ENCODE results near the gene ACSL1. TPM values are rescaled to one million over a fixed set of nuclear protein-coding genes. Genes with fewer than 3 reads are reported as not detected.

The ACSL1 gene
- total and polyA plus RNA-seq, 9 of the 15 experiments (the other 6 are each of a cell fraction or from before 2014, with no cell fraction given), result 6.7 to 24.1 (median 15.0) TPM

DNA sequence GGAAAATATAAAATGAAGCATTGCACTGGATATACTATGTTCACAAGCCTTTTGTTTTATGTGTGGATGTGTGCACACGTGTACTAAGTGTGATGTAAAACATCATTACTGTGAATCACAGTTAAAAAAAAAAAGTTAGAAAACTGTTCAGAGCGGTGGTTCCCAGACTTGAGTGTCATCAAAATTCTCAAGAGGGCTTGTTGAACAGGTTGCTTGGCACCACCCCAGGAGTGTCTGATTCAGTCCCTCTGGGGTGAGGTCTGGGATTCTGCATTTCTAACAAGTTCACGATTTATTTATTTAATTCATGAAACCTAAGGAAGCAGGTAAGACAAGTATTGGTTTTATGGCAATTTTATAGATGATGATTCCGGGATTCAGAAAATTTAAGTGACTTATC is 93.6 kb downstream of the ACSL1 start:
- ChIA-PET POLR2A (interaction anchor here (0.7 to 2.4 kb wide), 3 partner anchors 7 to 16 kb away, joined by 3 to 15 read pairs (median 3); no protein-coding TSS in a partner anchor), CTCF (ENCODE audit: low intra/inter-chr PET ratio) (interaction anchor here (0.6 kb wide), 1 partner anchor 168 kb away, joined by 3 read pairs; no protein-coding TSS in a partner anchor)
- Histone ChIP-seq H3K27ac (ENCODE audit: extremely low read depth, low read depth, low read length) (no peak overlapping the region), H3K4me2 (ENCODE audit: insufficient read depth, low read length) (peak overlapping the region; percentile 94; the same call in 1 of the 2 replicates), H3K79me2 (ENCODE audit: control insufficient read depth, insufficient read depth, low read length) (peaks cover 51% of the 10 kb centered on the region), H3K9me3 (replicated peaks; ENCODE audit: control insufficient read depth, insufficient read depth, low read depth, low read length) (no peaks in the 10 kb centered on the region), H3K4me1 (replicated peaks in 1 of 2; ENCODE audit: control insufficient read depth in 2 of 2, insufficient read depth in 2 of 2, low read length in 2 of 2) (peaks cover 0 to 8% of the 10 kb centered on the region in 2 experiments; a peak in 1 of 5 replicates), H3K4me3 (no peak overlapping the region; the same call in 1 of the 2 replicates), H3K9ac (ENCODE audit: insufficient read depth in 1 of 2, low read depth in 2 of 2, low read length in 2 of 2) (peak overlapping the region in 1 of 2 experiments; percentile 92; a peak in 2 of 4 replicates), H3K27me3 (ENCODE audit: control insufficient read depth in 2 of 2, insufficient read depth in 2 of 2, low read length in 2 of 2) (no peaks in the 10 kb centered on the region), H3K36me3 (ENCODE audit: control insufficient read depth, insufficient read depth, low read length) (peaks cover 50% of the 10 kb centered on the region), H2AFZ (ENCODE audit: low read depth, low read length) (no peak overlapping the region), H4K20me1 (replicated peaks; ENCODE audit: control insufficient read depth, insufficient read depth, low read length) (no peaks in the 10 kb centered on the region), H3K9me1 (ENCODE audit: control insufficient read depth, insufficient read depth, low read length) (no peaks in the 10 kb centered on the region)
- 28% methylated on average over 4 of the region's 4 CpGs for WGBS (ENCODE audit: insufficient coverage, low coverage, missing lambda C conversion rate)
- no TSS peak for BruUV-seq (replicated peaks)
- in situ Hi-C loops (cut with MboI) (no loop called here), intact Hi-C loops (cut with micrococcal nuclease) (loop anchor here (10.0 kb wide), 1 partner anchor 467 kb away; no protein-coding TSS in a partner anchor)
- FAIRE-seq (peak; percentile 55), DNase-seq (ENCODE audit: extremely low read depth in 1 of 4, low spot score in 3 of 4) (peak in 1 of 4 experiments; percentile 9), ATAC-seq (no peak)
- TF ChIP-seq, protein P1, sequence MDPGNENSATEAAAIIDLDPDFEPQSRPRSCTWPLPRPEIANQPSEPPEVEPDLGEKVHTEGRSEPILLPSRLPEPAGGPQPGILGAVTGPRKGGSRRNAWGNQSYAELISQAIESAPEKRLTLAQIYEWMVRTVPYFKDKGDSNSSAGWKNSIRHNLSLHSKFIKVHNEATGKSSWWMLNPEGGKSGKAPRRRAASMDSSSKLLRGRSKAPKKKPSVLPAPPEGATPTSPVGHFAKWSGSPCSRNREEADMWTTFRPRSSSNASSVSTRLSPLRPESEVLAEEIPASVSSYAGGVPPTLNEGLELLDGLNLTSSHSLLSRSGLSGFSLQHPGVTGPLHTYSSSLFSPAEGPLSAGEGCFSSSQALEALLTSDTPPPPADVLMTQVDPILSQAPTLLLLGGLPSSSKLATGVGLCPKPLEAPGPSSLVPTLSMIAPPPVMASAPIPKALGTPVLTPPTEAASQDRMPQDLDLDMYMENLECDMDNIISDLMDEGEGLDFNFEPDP (CRISPR knock-in tag; IDR thresholded peaks at IDR 0.05), result no peak
- TF ChIP-seq, protein P2, sequence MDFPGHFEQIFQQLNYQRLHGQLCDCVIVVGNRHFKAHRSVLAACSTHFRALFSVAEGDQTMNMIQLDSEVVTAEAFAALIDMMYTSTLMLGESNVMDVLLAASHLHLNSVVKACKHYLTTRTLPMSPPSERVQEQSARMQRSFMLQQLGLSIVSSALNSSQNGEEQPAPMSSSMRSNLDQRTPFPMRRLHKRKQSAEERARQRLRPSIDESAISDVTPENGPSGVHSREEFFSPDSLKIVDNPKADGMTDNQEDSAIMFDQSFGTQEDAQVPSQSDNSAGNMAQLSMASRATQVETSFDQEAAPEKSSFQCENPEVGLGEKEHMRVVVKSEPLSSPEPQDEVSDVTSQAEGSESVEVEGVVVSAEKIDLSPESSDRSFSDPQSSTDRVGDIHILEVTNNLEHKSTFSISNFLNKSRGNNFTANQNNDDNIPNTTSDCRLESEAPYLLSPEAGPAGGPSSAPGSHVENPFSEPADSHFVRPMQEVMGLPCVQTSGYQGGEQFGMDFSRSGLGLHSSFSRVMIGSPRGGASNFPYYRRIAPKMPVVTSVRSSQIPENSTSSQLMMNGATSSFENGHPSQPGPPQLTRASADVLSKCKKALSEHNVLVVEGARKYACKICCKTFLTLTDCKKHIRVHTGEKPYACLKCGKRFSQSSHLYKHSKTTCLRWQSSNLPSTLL (IDR thresholded peaks at IDR 0.05), result no peak
- TF ChIP-seq, protein P3, sequence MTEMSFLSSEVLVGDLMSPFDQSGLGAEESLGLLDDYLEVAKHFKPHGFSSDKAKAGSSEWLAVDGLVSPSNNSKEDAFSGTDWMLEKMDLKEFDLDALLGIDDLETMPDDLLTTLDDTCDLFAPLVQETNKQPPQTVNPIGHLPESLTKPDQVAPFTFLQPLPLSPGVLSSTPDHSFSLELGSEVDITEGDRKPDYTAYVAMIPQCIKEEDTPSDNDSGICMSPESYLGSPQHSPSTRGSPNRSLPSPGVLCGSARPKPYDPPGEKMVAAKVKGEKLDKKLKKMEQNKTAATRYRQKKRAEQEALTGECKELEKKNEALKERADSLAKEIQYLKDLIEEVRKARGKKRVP (CRISPR knock-in tag; IDR thresholded peaks at IDR 0.05), result no peak
- TF ChIP-seq, protein P4, sequence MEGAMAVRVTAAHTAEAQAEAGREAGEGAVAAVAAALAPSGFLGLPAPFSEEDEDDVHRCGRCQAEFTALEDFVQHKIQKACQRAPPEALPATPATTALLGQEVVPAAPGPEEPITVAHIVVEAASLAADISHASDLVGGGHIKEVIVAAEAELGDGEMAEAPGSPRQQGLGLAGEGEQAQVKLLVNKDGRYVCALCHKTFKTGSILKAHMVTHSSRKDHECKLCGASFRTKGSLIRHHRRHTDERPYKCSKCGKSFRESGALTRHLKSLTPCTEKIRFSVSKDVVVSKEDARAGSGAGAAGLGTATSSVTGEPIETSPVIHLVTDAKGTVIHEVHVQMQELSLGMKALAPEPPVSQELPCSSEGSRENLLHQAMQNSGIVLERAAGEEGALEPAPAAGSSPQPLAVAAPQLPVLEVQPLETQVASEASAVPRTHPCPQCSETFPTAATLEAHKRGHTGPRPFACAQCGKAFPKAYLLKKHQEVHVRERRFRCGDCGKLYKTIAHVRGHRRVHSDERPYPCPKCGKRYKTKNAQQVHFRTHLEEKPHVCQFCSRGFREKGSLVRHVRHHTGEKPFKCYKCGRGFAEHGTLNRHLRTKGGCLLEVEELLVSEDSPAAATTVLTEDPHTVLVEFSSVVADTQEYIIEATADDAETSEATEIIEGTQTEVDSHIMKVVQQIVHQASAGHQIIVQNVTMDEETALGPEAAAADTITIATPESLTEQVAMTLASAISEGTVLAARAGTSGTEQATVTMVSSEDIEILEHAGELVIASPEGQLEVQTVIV (CRISPR knock-in tag; IDR thresholded peaks at IDR 0.05; ENCODE audit: borderline replicate concordance), result no peak
- no peak for TF ChIP-seq MECOM (CRISPR knock-in tag; IDR thresholded peaks at IDR 0.05)
- TF ChIP-seq, protein P5, sequence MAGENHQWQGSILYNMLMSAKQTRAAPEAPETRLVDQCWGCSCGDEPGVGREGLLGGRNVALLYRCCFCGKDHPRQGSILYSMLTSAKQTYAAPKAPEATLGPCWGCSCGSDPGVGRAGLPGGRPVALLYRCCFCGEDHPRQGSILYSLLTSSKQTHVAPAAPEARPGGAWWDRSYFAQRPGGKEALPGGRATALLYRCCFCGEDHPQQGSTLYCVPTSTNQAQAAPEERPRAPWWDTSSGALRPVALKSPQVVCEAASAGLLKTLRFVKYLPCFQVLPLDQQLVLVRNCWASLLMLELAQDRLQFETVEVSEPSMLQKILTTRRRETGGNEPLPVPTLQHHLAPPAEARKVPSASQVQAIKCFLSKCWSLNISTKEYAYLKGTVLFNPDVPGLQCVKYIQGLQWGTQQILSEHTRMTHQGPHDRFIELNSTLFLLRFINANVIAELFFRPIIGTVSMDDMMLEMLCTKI (IDR thresholded peaks at IDR 0.05; ENCODE audit: partially characterized antibody), result no peak
- no peak for TF ChIP-seq HIVEP1 (CRISPR knock-in tag; IDR thresholded peaks at IDR 0.05)
- TF ChIP-seq, protein P6, sequence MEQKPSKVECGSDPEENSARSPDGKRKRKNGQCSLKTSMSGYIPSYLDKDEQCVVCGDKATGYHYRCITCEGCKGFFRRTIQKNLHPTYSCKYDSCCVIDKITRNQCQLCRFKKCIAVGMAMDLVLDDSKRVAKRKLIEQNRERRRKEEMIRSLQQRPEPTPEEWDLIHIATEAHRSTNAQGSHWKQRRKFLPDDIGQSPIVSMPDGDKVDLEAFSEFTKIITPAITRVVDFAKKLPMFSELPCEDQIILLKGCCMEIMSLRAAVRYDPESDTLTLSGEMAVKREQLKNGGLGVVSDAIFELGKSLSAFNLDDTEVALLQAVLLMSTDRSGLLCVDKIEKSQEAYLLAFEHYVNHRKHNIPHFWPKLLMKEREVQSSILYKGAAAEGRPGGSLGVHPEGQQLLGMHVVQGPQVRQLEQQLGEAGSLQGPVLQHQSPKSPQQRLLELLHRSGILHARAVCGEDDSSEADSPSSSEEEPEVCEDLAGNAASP (IDR thresholded peaks at IDR 0.05), result no peak
- no peak for TF ChIP-seq CHCHD3 (CRISPR knock-in tag; IDR thresholded peaks at IDR 0.05)
- no peak for TF ChIP-seq NFYB (IDR thresholded peaks at IDR 0.05; ENCODE audit: extremely low read depth, insufficient read length)
- no peak for TF ChIP-seq GATA2 (CRISPR knock-in tag; IDR thresholded peaks at IDR 0.05)

Data from K562 (cell line).